ENCODE results near the gene ABL2.

The ABL2 gene

DNA sequence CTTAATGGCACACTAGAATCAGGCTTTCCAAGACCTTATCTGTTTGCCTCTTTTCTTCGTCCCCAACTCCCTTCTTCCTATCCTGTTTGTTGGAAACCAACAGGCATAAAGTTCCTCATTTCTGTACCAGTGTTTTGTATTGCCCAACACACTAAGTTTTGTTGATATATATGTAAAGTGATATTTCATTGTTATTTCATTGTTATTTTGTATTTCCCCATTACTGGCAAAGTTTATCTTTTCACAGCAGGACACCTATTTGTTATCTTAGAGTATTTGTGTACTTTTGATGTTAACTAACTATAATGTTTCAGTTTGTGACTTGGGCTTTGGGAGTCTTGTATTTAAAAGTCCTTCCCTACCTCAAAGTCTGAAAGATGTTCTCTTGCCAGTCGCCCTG lies 176.7 kb downstream of the ABL2 start:
- no peak overlapping the region for H3K4me3 ChIP-seq (ENCODE audit: low read depth, low read length)

More for the DNA sequence above, 176.7 kb downstream of the ABL2 start:
- no peak for TF ChIP-seq CTCF (IDR thresholded peaks at IDR 0.05; ENCODE audit: borderline replicate concordance, insufficient read depth, low read depth, low read length)
